ENCODE data around the gene RBP7.

DNA sequence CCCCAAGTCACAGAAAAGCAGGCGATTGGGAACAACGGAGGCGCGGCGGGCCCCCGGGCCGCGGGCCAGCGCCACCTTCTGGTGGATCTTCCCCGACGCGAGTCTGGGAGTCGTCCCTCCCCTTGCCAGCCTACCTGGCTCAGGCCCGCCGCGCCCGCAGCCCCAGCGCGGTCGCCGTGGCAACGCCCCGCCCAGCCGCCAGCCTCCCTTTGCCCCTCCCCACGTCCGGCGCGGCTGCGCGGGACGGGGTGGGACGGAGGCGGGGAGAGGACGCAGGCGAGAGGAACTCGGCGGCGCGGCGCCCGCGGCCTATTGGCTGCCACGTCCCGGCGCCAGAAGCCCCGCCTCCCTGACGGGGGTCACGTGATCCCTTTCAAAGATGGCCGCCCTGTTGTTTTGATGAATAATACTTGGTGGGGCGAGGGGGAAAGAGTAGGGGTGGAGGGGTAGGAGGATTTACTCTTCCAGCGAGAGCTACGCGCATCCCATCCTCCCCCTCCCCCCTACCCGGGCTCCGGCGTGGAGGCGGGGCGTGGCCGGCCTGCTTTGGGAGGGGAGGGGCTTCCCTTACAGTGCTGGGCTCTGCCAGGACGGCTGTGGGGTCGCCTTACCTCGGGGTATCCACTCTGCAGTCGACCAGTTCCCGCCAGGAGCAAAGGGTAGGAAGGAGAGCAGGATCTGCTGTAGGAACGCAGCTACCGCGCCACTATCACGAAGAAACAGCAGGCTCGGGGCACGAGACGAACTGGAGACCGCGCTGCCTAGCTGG is 35.7 kb downstream of the RBP7 start, which contains the start of gene UBE4B:
- no peak for TF ChIP-seq POLR2A (IDR thresholded peaks at IDR 0.05)
- TF ChIP-seq, protein P1, sequence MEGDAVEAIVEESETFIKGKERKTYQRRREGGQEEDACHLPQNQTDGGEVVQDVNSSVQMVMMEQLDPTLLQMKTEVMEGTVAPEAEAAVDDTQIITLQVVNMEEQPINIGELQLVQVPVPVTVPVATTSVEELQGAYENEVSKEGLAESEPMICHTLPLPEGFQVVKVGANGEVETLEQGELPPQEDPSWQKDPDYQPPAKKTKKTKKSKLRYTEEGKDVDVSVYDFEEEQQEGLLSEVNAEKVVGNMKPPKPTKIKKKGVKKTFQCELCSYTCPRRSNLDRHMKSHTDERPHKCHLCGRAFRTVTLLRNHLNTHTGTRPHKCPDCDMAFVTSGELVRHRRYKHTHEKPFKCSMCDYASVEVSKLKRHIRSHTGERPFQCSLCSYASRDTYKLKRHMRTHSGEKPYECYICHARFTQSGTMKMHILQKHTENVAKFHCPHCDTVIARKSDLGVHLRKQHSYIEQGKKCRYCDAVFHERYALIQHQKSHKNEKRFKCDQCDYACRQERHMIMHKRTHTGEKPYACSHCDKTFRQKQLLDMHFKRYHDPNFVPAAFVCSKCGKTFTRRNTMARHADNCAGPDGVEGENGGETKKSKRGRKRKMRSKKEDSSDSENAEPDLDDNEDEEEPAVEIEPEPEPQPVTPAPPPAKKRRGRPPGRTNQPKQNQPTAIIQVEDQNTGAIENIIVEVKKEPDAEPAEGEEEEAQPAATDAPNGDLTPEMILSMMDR (IDR thresholded peaks at IDR 0.05) = peak; percentile 72 to 94
- TF ChIP-seq POLR2AphosphoS5 (IDR thresholded peaks at IDR 0.05) = peak in 1 of 3 donors; percentile 19
- TF ChIP-seq EP300 (IDR thresholded peaks at IDR 0.05) = no peak

All from suprapubic skin (tissue), 4 donors.